Measurements from ENCODE around the gene FHOD3. TPM values are rescaled to one million over a fixed set of nuclear protein-coding genes. Genes with fewer than 3 reads are reported as not detected.

Gene FHOD3
- total and polyA plus RNA-seq, 2 of the 8 experiments (the other 6 are each of a cell fraction or from before 2014, with no cell fraction given) = 9.7 to 10.5 TPM

- H3K79me2 ChIP-seq (ENCODE audit: control insufficient read depth in 1 of 2, insufficient read depth in 2 of 2, low read length in 2 of 2) = no peaks in the 10 kb centered on the region
- no peak for DNase-seq (ENCODE audit: low read depth in 1 of 2, low spot score in 2 of 2)
- H4K20me1 ChIP-seq (replicated peaks in 1 of 2; ENCODE audit: control insufficient read depth in 1 of 2, insufficient read depth in 2 of 2, low read length in 2 of 2) = peaks cover 2 to 9% of the 10 kb centered on the region in 2 experiments
- TF ChIP-seq TCF12 (IDR thresholded peaks at IDR 0.05; ENCODE audit: low read depth, low read length) (no peak), EP300 (IDR thresholded peaks at IDR 0.05; ENCODE audit: borderline replicate concordance in 1 of 2, low read depth in 2 of 2, low read length in 2 of 2) (no peak), RFX5 (IDR thresholded peaks at IDR 0.05; ENCODE audit: borderline replicate concordance, low read depth, low read length) (no peak), ZNF274 (IDR thresholded peaks at IDR 0.05; ENCODE audit: borderline replicate concordance, extremely low read depth, low read length) (no peak), CTBP2 (IDR thresholded peaks at IDR 0.05; ENCODE audit: borderline replicate concordance, insufficient read depth, insufficient read length, low read length) (no peak), TBP (IDR thresholded peaks at IDR 0.05; ENCODE audit: low read depth, low read length) (no peak)
- CTCF ChIA-PET (ENCODE audit: partially characterized antibody) = interaction anchor here (0.7 kb wide), 1 partner anchor 23 kb away, joined by 3 read pairs; no protein-coding TSS in a partner anchor
- no peak overlapping the region for H3K14ac ChIP-seq (ENCODE audit: insufficient read length)
- H3K27ac ChIP-seq (ENCODE audit: low read depth, low read length) = no peak overlapping the region
- H3K9ac ChIP-seq (replicated peaks in 1 of 4; ENCODE audit: extremely low read depth in 1 of 4, low read depth in 3 of 4, low read length in 3 of 4) = no peak overlapping the region
- no peak overlapping the region for H3K18ac ChIP-seq (ENCODE audit: extremely low read depth, low read length)
- H4K8ac ChIP-seq (ENCODE audit: extremely low read depth, insufficient read depth, low read length) = no peak overlapping the region
- no peak overlapping the region for H3K23ac ChIP-seq (ENCODE audit: insufficient read length)
- 88% methylated on average over 2 of the region's 2 CpGs; no CpG with 5 or more reads in 1 of the 2 experiments for WGBS, 2 experiments (ENCODE audit: extremely low coverage in 1 of 2, insufficient coverage in 1 of 2, insufficient read length in 1 of 2, insufficient replicate concordance in 2 of 2, low coverage in 1 of 2, low lambda C conversion rate in 2 of 2, missing lambda C conversion rate in 1 of 2)
- H2BK120ac ChIP-seq (replicated peaks; ENCODE audit: low read depth, low read length) = no peak overlapping the region
- H3K36me3 ChIP-seq (ENCODE audit: control insufficient read depth in 2 of 4, insufficient read depth in 4 of 4, low read length in 3 of 4) = peaks cover 9 to 65% (median 44%) of the 10 kb centered on the region in 4 experiments
- no peak overlapping the region for H2BK12ac ChIP-seq (ENCODE audit: low read depth, low read length)
- H2BK5ac ChIP-seq (ENCODE audit: low read depth, low read length) = no peak overlapping the region
- H3K4me1 ChIP-seq (replicated peaks in 1 of 4; ENCODE audit: control insufficient read depth in 3 of 4, insufficient read depth in 4 of 4, low read length in 3 of 4) = no peaks in the 10 kb centered on the region
- H4K5ac ChIP-seq (ENCODE audit: insufficient read length, low read depth, low read length) = no peak overlapping the region
- H3K27me3 ChIP-seq (replicated peaks in 1 of 4; ENCODE audit: control insufficient read depth in 3 of 4, extremely low read depth in 1 of 4, insufficient read depth in 3 of 4, low read length in 3 of 4) = no peaks in the 10 kb centered on the region
- H3K4me3 ChIP-seq (ENCODE audit: extremely low read depth in 1 of 4, insufficient read depth in 2 of 4, low read depth in 3 of 4, low read length in 4 of 4) = no peak overlapping the region
- no peak overlapping the region for H2AFZ ChIP-seq (ENCODE audit: low read length)
- no peaks in the 10 kb centered on the region for H3K23me2 ChIP-seq (ENCODE audit: low read depth, low read length)
- H3K4ac ChIP-seq (replicated peaks; ENCODE audit: insufficient read length, low read depth, low read length) = no peak overlapping the region
- no peak overlapping the region for H2BK15ac ChIP-seq (ENCODE audit: low read length)
- no peak overlapping the region for H4K91ac ChIP-seq (replicated peaks; ENCODE audit: insufficient read length, low read length)
- FAIRE-seq = no peak
- no peaks in the 10 kb centered on the region for H3K79me1 ChIP-seq (ENCODE audit: low read depth, low read length)
- no peak overlapping the region for H2AK5ac ChIP-seq (ENCODE audit: low read depth, low read length)
- H3K56ac ChIP-seq (replicated peaks; ENCODE audit: insufficient read length, low read depth, low read length) = no peak overlapping the region
- H3K4me2 ChIP-seq (ENCODE audit: insufficient read depth in 1 of 2, low read depth in 2 of 2, low read length in 2 of 2) = no peak overlapping the region
- no peak overlapping the region for H2BK20ac ChIP-seq (ENCODE audit: low read length)
- no peaks in the 10 kb centered on the region for H3K9me3 ChIP-seq (ENCODE audit: insufficient read depth in 2 of 2, low read depth in 1 of 2, low read length in 1 of 2)
- POLR2A ChIA-PET (ENCODE audit: partially characterized antibody) = no interaction called here
These were observed 507.6 kb downstream of the FHOD3 start for GRCh38 chr18:36805105-36805504.
